HL-60/S4 treated with retinoic acid at 250 ng/mL for 4 days and 3 days (cell line): ENCODE results near the gene TSEN34.

Experiments used
- in situ Hi-C: fragments of 300-500 bp; cut with MboI; formaldehyde crosslinking; loops from 2 replicates; pipeline ENCODE4 v1.7.0; 2022; ENCODE audit warnings: low sequenced_read_pairs

Gene TSEN34

DNA sequence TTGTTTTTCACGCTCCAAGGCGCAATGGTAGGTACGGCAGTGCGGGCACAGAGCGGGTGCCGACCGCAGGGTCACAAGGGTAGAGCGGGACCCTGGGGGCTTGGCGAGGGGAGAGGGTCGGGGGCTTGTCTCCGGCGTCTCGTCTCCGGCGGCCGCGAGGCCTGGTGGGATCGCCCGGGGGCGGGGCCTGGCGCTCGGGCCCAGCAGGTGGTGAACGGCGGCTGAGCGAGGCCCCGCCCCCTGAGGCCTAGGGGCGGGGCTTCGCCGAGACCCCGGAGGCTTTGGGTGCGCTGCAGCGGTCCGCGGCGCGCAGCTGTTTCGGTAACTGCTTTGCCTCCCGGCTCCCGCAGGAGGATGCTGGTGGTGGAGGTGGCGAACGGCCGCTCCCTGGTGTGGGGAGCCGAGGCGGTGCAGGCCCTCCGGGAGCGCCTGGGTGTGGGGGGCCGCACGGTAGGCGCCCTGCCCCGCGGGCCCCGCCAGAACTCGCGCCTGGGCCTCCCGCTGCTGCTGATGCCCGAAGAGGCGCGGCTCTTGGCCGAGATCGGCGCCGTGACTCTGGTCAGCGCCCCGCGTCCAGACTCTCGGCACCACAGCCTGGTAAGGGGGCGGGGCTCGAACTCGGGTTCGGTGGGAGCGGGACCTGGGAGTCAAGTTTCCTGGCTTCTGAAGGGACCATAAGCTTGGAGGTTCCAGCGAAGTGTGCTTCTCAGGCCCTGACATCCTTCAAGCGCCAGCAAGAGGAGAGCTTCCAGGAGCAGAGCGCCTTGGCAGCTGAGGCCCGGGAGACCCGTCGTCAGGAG is at the start of gene TSEN34:
TSS of gene TSEN34 (plus strand) at position 298 of the 800 bp plus-strand sequence. CDS start at position 355, 57 bp downstream.
- in situ Hi-C loops, result no loop called here

DNA sequence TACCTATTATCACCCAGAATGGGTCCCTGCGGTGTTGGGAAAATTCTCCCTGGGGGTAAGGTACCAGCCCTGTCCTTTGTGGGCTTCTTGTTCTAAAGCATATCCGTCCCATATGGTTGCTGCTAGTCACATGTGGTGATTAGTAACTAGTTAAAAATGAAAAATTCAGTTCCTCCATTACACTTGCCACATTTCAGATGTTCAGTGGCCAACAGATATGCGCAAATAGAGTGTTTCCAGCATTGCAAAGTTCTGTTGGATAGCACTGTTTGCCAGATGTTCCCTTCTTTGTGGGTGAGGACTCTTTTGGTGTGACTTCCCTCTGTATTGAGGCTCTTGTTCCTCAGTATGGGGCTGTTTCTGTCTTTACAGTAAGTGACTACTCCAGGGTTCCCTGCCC is 49.8 kb upstream of the TSEN34 start:
- in situ Hi-C loops, result no loop called here

DNA sequence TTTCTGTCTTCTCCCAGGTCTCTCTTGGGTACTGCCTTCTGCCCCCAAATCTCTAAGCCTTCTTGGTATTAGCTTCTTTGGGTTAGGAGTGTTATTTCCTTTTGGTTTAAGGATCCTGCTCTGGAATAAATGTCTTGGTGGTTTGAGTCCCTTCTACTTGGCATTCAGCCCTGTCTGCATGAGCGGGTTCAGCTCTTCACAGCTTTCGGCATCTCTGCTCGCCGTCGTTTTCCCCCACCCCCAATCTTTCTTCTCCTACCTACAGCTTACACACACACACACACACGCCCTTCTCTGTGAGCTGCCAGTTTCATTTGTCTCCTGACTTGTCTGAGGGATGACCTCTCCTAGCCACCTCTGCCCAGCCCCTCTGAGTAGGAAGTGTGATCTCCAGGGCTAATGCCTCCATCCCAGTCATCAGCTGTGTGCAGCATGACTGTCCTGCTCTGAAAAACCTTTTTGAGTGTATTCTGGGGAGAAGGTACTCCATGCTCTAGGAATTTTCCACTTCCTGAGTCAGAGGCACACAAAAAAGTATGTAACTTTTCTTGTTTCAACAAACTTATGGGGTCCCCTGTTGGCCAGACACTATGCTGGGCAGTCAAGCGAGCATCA is 48.8 kb upstream of the TSEN34 start:
- in situ Hi-C loops, result no loop called here

DNA sequence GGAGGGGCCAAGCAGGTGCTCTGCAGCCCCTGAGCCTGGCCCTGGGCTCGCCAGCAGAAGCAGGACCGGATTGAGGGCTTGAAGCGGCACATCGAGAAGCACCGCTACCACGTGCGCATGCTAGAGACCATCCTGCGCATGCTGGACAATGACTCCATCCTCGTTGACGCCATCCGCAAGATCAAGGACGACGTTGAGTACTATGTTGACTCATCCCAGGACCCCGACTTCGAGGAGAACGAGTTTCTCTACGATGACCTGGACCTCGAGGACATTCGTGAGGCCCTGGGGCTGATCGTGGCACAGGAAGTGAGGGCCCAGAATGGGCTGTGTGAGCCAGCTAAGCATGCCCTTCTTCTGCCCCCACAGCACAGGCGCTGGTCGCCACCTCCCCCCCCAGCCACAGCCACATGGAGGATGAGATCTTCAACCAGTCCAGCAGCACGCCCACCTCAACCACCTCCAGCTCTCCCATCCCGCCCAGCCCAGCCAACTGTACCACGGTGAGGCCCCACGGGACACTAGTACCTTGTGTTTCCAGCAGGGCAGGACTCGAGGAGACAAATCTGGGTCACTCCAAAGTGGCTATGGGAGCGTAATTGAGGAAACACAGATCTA is 45.5 kb upstream of the TSEN34 start:
- in situ Hi-C loops, result no loop called here

DNA sequence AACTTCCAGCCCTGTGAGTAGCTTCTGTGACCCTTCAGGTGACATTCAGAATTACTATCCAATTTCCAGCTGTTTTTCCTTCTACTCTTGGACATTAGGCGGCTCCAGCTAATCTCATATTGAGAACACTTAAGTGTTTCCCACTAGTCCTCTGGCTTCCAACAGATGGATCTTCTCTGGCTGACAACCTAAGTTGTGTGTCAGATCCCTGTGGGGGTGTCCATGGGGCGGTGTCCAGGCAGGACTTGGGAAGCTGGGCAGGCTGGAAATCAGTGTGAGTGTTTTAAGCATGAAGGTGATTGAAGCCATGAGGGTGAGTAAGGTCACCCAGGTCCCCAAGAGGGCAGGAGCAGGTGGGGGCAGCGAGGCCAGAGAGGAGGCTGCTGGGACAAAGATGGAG is 43.4 kb upstream of the TSEN34 start:
- in situ Hi-C loops, result no loop called here

DNA sequence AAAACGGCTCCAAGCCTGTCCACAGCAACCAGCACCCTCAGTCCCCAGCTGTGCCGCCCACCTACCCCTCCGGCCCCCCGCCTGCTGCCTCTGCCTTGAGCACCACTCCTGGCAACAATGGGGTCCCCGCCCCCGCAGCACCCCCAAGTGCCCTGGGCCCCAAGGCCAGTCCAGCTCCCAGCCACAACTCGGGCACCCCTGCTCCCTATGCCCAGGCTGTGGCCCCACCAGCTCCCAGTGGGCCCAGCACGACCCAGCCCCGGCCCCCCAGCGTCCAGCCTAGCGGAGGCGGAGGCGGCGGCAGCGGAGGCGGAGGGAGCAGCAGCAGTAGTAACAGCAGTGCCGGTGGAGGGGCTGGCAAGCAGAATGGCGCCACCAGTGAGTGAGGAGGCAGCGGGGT is 43.0 kb upstream of the TSEN34 start:
- in situ Hi-C loops, result no loop called here

DNA sequence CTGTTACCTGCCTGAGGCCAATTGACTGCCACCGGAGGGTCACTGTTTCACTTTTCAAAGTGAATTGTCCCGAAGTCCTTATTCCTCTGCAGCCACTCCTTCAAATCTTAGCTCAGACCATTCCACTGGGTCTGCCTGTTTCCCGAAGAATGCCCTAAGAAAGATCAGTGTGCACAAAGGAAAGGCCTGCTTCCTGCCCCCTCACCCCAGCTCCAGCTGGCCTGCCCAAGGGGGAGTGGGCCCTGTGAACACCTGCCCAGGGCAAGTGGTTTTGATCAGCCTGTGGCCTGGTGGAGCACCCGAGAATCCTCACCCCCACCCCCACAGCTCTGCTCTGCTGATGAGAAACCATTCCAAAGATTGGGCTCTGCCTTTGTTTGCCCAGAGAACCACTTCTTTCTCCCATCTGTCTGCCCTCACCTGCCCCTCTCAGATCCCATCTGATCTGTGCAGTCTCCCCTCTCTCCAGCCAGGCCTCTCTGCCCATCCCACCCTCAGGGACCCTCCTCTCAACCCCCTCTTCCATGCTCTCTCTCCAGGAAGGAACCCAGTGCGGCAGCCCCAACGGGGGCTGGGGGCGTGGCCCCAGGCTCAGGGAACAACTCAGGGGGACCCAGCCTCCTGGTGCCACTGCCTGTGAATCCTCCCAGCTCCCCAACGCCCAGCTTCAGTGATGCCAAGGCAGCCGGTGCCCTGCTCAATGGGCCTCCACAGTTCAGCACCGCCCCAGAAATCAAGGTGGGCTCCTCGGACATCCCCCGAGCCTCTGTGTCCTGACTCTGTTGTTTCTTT is 41.9 kb upstream of the TSEN34 start:
- in situ Hi-C loops, result no loop called here

DNA sequence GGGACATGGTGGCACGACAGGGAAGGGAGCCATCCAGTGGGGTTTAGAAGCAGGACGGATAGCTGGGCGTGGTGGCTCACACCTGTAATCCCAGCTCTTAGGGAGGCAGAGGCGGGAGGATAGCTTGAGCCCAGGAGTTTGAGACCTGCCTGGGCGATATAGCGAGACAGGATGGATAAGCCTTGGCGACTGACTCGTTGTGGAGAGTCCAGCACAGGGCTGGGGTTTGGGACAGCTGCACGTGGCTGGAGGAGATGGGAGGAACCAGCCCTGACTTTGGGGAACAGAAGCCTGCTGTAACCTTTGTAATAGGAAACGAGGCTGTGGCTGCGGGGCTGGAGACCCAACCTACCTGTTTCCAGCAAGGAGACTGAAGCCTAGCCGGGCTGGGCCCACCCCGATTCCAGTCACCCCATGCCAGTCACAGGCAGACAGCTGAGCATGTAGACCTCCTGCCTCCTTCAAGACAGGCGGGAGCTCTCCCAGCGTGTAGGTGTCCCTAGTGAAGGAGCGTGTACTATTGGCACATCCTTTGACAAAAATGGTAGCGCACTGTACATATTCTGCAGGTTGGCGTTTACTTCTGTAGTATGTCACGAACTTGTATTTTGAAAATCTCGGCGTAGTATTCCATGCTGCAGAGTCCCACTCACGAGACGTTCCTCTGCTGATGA is 39.6 kb upstream of the TSEN34 start:
- in situ Hi-C loops, result no loop called here

DNA sequence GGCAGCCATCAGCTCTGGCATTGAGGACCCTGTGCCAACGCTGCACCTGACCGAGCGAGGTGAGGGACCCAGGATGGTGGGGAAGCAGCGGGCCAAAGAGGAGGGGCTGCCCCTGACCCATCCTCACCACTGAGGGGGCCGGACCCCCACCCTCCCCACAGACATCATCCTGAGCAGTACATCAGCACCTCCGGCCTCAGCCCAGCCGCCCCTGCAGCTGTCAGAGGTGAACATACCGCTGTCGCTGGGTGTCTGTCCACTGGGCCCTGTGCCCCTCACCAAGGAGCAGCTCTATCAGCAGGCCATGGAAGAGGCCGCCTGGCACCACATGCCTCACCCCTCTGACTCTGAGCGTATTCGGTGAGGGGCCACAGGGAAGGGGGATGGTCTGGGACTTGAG is 38.8 kb upstream of the TSEN34 start:
- in situ Hi-C loops, result no loop called here

DNA sequence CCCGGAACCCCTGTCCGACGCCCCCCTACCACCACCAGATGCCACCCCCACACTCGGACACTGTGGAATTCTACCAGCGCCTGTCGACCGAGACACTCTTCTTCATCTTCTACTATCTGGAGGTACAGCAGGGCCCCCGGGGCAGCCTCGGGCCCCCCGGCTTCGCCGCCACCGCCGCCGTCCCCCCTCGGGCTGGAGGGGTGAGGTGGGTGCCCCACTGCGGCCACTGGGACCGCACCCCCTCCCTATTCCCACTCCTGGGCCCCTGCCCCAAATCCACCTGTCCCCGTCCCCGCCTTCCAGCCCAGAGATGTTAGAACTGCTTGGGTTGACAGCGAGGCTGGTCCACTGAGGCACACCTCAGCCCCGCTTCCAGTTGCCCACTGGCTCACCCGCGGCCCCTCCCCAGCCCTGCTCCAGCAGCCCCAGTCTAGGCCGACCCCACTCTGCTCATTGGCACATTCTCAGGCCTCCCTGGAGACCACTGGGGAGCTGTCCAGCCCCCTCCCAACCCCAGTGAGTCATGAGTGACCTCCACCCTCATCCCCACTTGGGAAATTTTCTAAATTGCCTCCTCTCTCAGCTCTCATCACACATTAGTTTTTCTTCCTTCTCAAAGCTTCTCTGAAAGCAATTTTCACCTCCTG is 38.1 kb upstream of the TSEN34 start:
- in situ Hi-C loops, result no loop called here

DNA sequence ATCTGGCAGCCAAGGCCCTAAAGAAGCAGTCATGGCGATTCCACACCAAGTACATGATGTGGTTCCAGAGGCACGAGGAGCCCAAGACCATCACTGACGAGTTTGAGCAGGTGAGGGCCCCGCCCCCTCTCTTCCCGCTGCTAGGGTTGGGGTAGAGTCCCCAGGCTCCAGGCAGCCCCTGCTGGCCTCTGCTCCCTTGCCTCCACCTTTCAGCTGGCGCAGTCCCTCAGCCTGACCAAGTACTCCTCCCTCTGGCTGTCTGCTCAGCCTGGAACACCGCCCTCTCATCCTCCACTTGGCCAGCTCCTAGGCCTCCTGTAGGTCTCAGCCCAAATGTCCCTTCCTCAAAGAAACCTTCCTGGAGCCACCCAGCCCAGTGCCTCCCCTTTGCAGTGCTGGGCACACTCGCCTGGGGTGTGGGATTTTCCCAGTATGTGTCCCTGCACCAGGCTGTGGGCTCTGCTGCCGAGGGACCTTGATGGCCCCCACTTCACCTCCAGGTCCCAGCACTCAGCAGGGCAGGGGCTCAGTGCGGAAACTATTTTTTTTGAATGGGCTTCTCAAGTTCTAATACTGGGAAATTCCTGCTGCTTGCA is 37.3 kb upstream of the TSEN34 start:
- in situ Hi-C loops, result no loop called here

DNA sequence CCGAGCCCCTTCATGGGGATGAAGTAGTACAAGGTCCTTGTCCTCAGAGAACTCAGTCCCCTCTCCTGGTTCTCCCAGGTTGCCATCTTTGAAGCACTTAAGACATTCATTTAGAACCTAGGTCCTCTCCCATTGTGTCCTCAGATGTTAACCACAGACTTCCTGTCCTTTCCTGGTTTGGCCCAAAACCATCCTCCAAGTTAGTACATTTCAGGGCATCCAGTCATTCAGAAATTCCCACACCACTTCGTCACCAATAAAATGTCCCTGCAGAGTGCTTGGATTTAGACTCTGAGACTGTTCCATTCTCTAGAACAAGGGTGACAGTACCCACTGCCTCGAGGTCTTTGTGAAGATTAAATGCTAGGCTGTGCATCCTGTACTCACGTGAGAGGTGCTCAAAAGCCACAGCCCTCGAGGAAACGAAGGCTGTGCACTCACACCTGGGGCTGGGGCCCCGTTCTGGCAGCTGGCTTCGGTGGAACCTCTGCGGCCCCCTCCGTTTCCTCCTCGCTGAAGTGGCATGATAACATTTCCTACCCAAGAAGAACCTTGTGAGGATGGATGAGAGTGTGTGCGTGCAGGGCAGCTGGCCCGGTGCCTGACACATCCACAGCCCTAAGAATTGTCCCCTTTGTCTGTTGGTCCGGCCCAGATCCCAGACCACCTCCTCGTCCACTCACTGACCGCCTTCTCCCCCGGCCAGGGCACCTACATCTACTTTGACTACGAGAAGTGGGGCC is 36.3 kb upstream of the TSEN34 start:
- in situ Hi-C loops, result no loop called here

DNA sequence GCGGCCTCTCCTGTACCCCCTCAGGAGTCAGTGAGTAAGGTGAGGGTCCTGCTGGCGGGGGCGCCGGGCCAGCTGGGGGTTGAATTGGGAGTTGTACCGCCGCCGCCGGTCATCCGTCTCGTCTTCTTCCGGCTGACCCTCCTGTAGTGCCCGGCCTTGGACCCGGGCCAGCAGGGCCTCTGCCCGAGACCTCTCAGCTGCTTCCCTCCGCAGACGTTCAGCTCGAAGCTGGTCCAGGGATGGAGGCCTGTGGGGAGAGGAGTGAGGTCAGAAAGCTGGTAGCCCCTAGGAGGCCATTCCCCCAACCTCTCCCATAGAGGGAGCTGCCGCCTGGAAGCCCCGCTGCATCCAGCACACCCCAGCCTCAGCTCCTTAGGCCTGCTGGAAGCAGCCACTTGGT is 35.4 kb upstream of the TSEN34 start:
- in situ Hi-C loops, result no loop called here

DNA sequence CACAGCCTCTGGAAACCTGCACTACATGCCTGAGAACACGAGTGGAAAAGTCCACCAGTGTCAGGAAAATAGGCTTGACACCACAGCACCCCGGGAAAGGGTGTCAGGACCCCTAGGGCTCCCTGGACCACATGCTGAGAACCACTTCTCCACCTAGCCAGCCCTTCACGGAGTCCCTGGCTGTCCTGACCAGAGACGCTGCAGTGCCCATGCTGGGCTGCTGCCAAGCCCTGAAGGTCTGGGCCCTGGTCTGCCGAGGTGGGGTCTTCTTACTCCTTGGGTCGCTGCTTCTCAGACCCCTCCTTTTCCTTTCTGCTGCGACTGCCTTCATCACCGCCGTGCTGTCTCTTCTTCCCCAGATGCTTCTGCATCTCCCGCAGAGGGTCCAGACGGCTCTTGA is 34.6 kb upstream of the TSEN34 start:
- in situ Hi-C loops, result no loop called here

DNA sequence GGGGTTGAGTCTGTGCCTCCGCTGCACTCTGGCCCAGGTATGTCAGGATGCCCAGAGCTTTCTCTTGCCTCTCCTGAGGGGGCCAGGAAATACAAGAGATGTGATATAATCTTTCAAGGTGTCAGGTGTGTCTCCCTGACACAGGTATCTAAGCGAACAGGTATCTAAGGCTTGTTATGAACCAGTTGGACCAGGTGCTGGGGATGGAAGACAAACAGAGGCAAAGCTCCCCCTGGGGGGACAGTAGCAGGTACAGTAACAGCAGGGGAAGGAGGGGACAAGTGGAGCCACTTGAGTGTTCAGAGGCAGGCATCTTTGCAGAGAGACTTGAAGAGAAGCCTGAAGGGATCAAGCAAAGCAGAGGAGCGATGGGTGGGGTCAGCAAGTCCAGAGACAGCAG is 34.2 kb upstream of the TSEN34 start:
- in situ Hi-C loops, result no loop called here

DNA sequence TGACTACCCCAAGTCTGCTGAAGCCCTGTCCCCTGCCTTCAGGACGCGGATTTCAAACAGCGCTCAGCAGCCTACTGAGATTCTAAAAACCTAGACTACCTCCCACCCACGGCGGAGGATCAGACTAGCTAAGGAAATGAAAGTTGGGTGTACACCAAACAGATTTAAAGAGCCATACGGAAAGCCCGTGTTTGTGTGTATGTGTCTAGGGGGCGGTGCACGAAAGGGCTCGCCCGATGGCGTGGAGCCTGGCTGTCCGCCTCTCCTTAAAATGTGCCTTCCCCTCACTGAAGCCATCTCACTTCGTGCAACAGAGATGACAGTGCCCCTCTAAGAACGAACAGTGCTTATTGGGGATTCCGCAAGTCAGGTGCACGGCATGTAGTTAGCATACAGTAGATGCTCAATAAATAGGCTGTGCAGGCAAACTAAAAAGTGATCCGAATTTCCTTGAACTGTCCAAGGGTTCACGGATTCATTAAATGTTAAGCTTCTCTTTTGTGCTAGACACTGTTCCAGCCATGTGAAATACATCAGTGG is 32.2 kb upstream of the TSEN34 start:
- in situ Hi-C loops, result no loop called here

DNA sequence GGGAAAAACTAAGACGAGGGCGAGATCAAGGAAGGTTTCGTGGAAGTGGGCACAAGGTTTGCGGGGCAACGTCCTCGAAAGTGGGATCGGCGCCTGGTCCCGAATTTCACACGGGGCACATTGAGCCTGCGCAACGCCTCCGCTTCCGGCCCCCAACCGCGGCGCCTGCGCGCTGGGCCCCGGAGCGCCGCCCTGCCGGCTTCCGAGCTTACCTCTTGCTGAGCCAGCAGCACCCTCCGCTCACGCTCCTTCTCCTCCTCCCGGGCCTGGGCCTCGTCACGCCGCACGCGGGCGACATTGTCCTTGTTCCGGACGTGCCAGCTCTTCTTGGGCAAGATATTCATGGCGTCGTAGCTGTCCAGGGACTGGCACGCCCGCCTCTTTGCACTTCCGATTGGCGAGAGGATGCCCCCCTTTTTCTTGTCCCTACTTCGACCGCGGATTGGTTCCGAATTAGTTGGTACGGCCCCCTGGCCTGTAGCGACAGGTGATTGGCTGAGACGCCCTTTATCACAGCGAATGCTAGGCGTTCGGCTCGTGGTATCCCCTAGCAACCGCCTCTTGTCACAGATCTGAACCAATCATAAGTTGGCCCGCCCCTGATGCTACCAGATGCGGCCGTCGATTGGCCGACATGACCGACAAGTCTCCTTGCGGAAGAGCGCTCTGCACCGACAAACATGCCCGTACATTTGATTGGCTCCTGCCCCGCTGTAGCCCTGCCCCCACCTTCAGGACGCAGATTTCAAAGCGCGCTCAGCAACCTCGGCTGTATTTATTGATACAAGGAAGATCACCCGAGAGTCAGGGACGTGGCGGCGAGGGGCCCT is 31.5 kb upstream of the TSEN34 start, which contains the start of gene LENG1:
TSS of gene LENG1 (minus strand) at position 370 of the 830 bp plus-strand sequence. CDS start at position 344, 26 bp downstream.
- in situ Hi-C loops, result no loop called here
